ENCODE data around the gene ANP32E. TPM values are rescaled to one million over a fixed set of nuclear protein-coding genes. Genes with fewer than 3 reads are reported as not detected.

The ANP32E gene
- total RNA-seq (10 to 100 TPM; 16.3 to 43.8 (median 33.7) TPM), polyA plus RNA-seq (10 to 100 TPM; 19.1 to 25.0 TPM)
- long read RNA-seq, donor 1, transcript ANP32E-208 (7 exons, 3,451 nt) = major isoform, 19 of 48 reads
- long read RNA-seq, donor 1, partial matches to known transcripts = 10 of 48 reads
- long read RNA-seq, donor 1, other reads (novel, unspliced or antisense) = 19 of 48 reads
- long read RNA-seq, donor 2, transcript ANP32E-208 (7 exons, 3,451 nt) = major isoform, 18 of 232 reads
- long read RNA-seq, donor 2, partial matches to known transcripts = 214 of 232 reads
- long read RNA-seq, donor 2, other reads (novel, unspliced or antisense) = 0 of 232 reads
- long read RNA-seq, donor 3, transcript ANP32E-208 (7 exons, 3,451 nt) = major isoform, 42 of 49 reads
- long read RNA-seq, donor 3, partial matches to known transcripts = 1 of 49 reads
- long read RNA-seq, donor 3, other reads (novel, unspliced or antisense) = 6 of 49 reads

DNA sequence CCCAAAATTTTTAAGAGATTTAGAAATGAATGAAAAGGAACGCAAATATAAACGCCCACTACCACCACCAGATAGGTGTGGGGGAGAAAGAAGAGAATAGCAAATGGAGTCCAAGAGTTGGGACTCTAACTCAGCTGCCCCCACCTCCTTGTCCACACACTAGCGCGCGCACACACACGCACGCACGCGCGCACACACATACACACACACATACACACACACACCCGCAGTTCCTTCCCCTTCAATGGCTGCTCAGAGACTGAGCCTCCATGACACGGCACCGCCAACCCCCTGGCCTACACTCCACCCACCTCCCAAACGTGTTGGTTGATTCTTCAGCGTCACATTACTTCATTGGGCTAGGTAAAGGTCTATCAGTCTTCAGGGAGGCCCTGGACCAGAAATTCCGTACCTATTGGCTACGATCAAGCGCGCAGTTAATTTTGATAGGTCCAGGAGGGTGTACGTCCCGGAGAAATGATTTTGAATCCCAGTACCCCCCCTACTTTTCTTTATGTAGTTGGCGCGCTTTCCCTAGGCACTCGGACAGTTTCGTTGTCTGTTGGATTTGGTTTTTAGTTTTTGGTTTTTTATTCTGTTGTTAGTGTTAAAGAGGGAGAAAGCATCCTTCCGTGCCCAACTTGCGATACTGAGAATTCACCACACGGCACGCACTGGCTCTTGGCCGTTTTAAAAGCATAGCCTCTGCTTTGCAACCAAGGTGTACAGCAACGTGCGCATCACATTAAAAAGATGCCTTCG is at the start of gene ANP32E:
Gene ANP32E (minus strand): TSS at position 261 of the 762 bp plus-strand sequence. CDS start 326 bp downstream, outside the sequence.
- Histone ChIP-seq H3K4me1 (ENCODE audit: insufficient read depth) (peaks cover 2% of the 10 kb centered on the region), H3K4me3 (peak within 1 kb of the TSS; percentile 100), H3K27me3 (no peaks in the 10 kb centered on the region), H3K9me3 (no peaks in the 10 kb centered on the region), H3K27ac (peak within 1 kb of the TSS; percentile 84), H3K36me3 (no peaks in the 10 kb centered on the region)
- intact Hi-C loops (cut with DNase I) = no loop called here
- TF ChIP-seq, protein P1, sequence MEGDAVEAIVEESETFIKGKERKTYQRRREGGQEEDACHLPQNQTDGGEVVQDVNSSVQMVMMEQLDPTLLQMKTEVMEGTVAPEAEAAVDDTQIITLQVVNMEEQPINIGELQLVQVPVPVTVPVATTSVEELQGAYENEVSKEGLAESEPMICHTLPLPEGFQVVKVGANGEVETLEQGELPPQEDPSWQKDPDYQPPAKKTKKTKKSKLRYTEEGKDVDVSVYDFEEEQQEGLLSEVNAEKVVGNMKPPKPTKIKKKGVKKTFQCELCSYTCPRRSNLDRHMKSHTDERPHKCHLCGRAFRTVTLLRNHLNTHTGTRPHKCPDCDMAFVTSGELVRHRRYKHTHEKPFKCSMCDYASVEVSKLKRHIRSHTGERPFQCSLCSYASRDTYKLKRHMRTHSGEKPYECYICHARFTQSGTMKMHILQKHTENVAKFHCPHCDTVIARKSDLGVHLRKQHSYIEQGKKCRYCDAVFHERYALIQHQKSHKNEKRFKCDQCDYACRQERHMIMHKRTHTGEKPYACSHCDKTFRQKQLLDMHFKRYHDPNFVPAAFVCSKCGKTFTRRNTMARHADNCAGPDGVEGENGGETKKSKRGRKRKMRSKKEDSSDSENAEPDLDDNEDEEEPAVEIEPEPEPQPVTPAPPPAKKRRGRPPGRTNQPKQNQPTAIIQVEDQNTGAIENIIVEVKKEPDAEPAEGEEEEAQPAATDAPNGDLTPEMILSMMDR (IDR thresholded peaks at IDR 0.05) = peak in 1 of 3 donors; percentile 23
- peak; percentile 86 for TF ChIP-seq POLR2A (IDR thresholded peaks at IDR 0.05)
- no peak for TF ChIP-seq EP300 (IDR thresholded peaks at IDR 0.05)
- peak; percentile 94 to 97 (median 96) for DNase-seq
- WGBS, 3 donors = 0 to 1% (median 1%) methylated on average over 33 of the region's 33 CpGs

DNA sequence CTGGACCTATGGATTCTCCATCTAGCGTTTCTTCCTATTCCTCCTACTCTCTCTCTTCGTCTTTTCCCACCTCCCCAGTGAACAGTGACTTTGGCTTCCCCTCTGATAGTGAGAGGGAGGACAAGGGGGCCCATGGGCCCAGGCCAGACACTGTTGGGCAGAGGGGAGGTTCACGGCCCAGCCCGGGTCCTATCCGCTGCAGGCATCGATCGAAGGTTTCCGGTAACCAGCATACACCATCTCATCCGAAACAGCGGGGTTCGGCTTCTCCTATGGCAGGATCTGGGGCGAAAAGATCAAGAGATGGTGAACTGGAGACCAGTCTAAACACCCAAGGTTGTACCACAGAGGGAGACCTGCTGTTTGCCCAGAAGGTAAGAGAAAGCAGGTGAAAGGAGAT is 47.3 kb upstream of the ANP32E start:
- H3K9me3 ChIP-seq = no peaks in the 10 kb centered on the region
- H3K27ac ChIP-seq = peak overlapping the region; percentile 79 to 81
- H3K27me3 ChIP-seq = no peaks in the 10 kb centered on the region
- no peaks in the 10 kb centered on the region for H3K36me3 ChIP-seq
- H3K4me1 ChIP-seq (ENCODE audit: insufficient read depth) = peaks cover 8% of the 10 kb centered on the region
- intact Hi-C loops (cut with DNase I) = loop anchor here in 1 of 4 donors (2.0 kb wide), 1 partner anchor 14 kb away; the partner anchor contains the start of gene APH1A
- no peak for TF ChIP-seq EP300 (IDR thresholded peaks at IDR 0.05)
- TF ChIP-seq, protein P1 (IDR thresholded peaks at IDR 0.05) = no peak
- DNase-seq = peak in 1 of 5 donors; percentile 32
- peak overlapping the region; percentile 44 for H3K4me3 ChIP-seq
- 68 to 69% (median 69%) methylated on average over 12 of the region's 12 CpGs for WGBS, 3 donors

- peak overlapping the region; percentile 44 for H3K4me3 ChIP-seq
- H3K36me3 ChIP-seq = no peaks in the 10 kb centered on the region
- no peak for TF ChIP-seq POLR2A (IDR thresholded peaks at IDR 0.05)
- TF ChIP-seq, protein P1 (IDR thresholded peaks at IDR 0.05) = no peak
- H3K27ac ChIP-seq = peak overlapping the region; percentile 79 to 81
- H3K27me3 ChIP-seq = no peaks in the 10 kb centered on the region
- no peaks in the 10 kb centered on the region for H3K9me3 ChIP-seq
- intact Hi-C loops (cut with DNase I) = loop anchor here in 1 of 4 donors (2.0 kb wide), 1 partner anchor 14 kb away; the partner anchor contains the start of gene APH1A
- DNase-seq = no peak
- peaks cover 8% of the 10 kb centered on the region for H3K4me1 ChIP-seq (ENCODE audit: insufficient read depth)
- 1 to 3% (median 2%) methylated on average over 21 of the region's 21 CpGs for WGBS, 3 donors
Measured at GRCh38 chr1:150282558-150282958, 46.6 kb upstream of the ANP32E start.

DNA sequence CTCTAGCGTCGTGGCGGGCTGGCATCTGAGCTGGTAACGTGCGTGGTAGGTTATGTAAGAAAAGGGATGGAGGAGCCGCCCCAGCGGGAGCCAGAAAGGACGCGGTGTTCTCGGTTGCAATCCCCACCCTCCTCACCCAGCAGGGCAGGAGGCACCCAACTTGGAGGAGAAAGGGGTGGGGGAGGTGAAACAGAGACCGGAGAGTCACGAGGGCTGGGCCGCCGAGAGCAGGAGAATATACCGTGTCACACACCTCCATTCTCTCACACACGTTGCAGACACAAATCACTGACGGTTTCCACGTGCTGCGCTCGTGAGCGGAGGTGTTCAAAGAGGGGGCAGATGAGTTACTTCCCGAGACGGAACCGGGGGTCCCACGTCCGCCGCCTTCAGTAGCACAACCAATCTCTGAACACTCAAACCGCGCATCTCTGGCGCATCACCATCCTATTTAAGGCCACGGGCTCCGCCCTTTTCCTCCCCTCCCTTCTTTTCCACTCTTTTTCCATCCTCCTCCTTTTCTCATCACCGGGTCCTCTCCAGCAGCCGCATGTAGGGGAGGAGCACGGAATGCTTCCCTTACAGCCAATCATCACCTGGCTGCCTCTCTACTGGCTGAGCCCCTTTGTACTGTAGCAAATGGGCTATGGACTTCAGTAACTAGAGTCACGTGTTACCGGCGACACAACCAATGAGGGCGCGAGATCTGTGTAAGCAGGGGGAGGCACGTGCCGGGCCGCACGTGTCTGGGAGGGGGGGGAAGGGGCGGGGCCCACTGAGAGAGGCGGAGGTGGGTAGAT is 46.0 kb upstream of the ANP32E start, which contains the start of gene CIART:
Gene CIART (plus strand): TSS at position 797 of the 800 bp plus-strand sequence. CDS start 714 bp downstream, outside the sequence.
- Histone ChIP-seq H3K4me1 (ENCODE audit: insufficient read depth) (peaks cover 8% of the 10 kb centered on the region), H3K4me3 (peak within 1 kb of the TSS; percentile 44), H3K9me3 (no peaks in the 10 kb centered on the region), H3K27ac (peak within 1 kb of the TSS; percentile 79 to 87), H3K36me3 (no peaks in the 10 kb centered on the region), H3K27me3 (no peaks in the 10 kb centered on the region)
- intact Hi-C loops (cut with DNase I) = loop anchor here in 1 of 4 donors (2.0 kb wide), 1 partner anchor 13 kb away; the partner anchor contains the start of gene APH1A
- peak; percentile 90 to 96 (median 93) for DNase-seq
- TF ChIP-seq POLR2A (IDR thresholded peaks at IDR 0.05) (peak; percentile 51), EP300 (IDR thresholded peaks at IDR 0.05) (peak; percentile 60)
- TF ChIP-seq, protein P1 (IDR thresholded peaks at IDR 0.05) = peak in 1 of 3 donors; percentile 7
- WGBS, 3 donors = 0% methylated on average over 46 of the region's 46 CpGs

Measured in ovary (tissue), 10 donors.